H9 (cell line): ENCODE results near the gene SZRD1. TPM values are rescaled to one million over a fixed set of nuclear protein-coding genes. Genes with fewer than 3 reads are reported as not detected.

Experiments
- DNase-seq: peaks from one replicate; pipeline ENCODE4 v3.0.0-alpha.2; 2017
- H2AFZ ChIP-seq: one replicate; pipeline ENCODE4 v1.6.1; 2013; ENCODE audit warnings: mild to moderate bottlenecking, low read length, control low read depth, moderate library complexity
- H2AK5ac ChIP-seq: 2 replicates; pipeline ENCODE4 v1.6.1; 2013; ENCODE audit warnings: low read length, control low read depth, mixed read lengths; ENCODE audit not compliant: insufficient read length
- H2BK120ac ChIP-seq: one replicate; pipeline ENCODE4 v1.6.1; 2013; ENCODE audit warnings: low read depth, mild to moderate bottlenecking, low read length, control low read depth, inconsistent platforms; ENCODE audit not compliant: poor library complexity, severe bottlenecking
- H2BK12ac ChIP-seq: 2 replicates; pipeline ENCODE4 v1.6.1; 2013; ENCODE audit warnings: low read length, control low read depth, mixed read lengths, low read depth; ENCODE audit not compliant: insufficient read length
- H2BK15ac ChIP-seq: 2 replicates; pipeline ENCODE4 v1.6.1; 2013; ENCODE audit warnings: low read depth, low read length, control low read depth
- H2BK20ac ChIP-seq: one replicate; pipeline ENCODE4 v1.6.1; 2013; ENCODE audit warnings: low read depth, mild to moderate bottlenecking, low read length, control low read depth, inconsistent platforms; ENCODE audit not compliant: poor library complexity, severe bottlenecking
- H2BK5ac ChIP-seq: 2 replicates; pipeline ENCODE4 v1.6.1; 2013; ENCODE audit warnings: low read length, control low read depth, mixed read lengths; ENCODE audit not compliant: insufficient read length
- H3K14ac ChIP-seq: 2 replicates; pipeline ENCODE4 v1.6.1; 2013; ENCODE audit warnings: low read length, control low read depth; ENCODE audit not compliant: insufficient read depth
- H3K18ac ChIP-seq: 2 replicates; pipeline ENCODE4 v1.6.1; 2013; ENCODE audit warnings: low read depth, mild to moderate bottlenecking, mixed read lengths, low read length, control low read depth; ENCODE audit not compliant: insufficient read length
- H3K23ac ChIP-seq: 2 replicates; pipeline ENCODE4 v1.6.1; 2013; ENCODE audit warnings: low read length, control low read depth, mixed read lengths, low read depth; ENCODE audit not compliant: insufficient read length
- H3K23me2 ChIP-seq: 2 replicates; pipeline ENCODE4 v1.6.1; 2013; ENCODE audit warnings: low read depth, mild to moderate bottlenecking, mixed read lengths, low read length, control low read depth; ENCODE audit not compliant: insufficient read length, poor library complexity, severe bottlenecking
- H3K27ac ChIP-seq: 2 replicates; pipeline ENCODE4 v1.5.1; 2013; ENCODE audit warnings: low read length, control low read depth, mixed read lengths, low read depth; ENCODE audit not compliant: insufficient read length
- H3K27me3 ChIP-seq: 2 replicates; pipeline ENCODE4 v1.6.1; 2013; ENCODE audit warnings: low read length, control low read depth, inconsistent platforms; ENCODE audit not compliant: insufficient read depth
- H3K4ac ChIP-seq: 2 replicates; pipeline ENCODE4 v1.6.1; 2013; ENCODE audit warnings: low read depth, mild to moderate bottlenecking, control low read depth, inconsistent platforms, low read length, moderate library complexity
- H3K4me1 ChIP-seq: 2 replicates; pipeline ENCODE4 v1.6.1; 2013; ENCODE audit warnings: low read length, control low read depth, inconsistent platforms; ENCODE audit not compliant: insufficient read depth
- H3K4me2 ChIP-seq: 2 replicates; pipeline ENCODE4 v1.6.1; 2013; ENCODE audit warnings: low read length, control low read depth, mixed read lengths; ENCODE audit not compliant: insufficient read length, insufficient read depth
- H3K56ac ChIP-seq: 2 replicates; pipeline ENCODE4 v1.6.1; 2013; ENCODE audit warnings: low read depth, mild to moderate bottlenecking, mixed read lengths, low read length, control low read depth; ENCODE audit not compliant: insufficient read length
- H3K79me1 ChIP-seq: 2 replicates; pipeline ENCODE4 v1.6.1; 2013; ENCODE audit warnings: low read depth, mild to moderate bottlenecking, moderate library complexity, low read length, control low read depth, inconsistent platforms; ENCODE audit not compliant: insufficient read depth, poor library complexity, severe bottlenecking
- H3K79me2 ChIP-seq: 2 replicates; pipeline ENCODE4 v1.6.1; 2013; ENCODE audit warnings: low read length, control low read depth, inconsistent platforms; ENCODE audit not compliant: insufficient read depth
- H3K9ac ChIP-seq: 2 replicates; pipeline ENCODE4 v1.6.1; 2013; ENCODE audit warnings: low read length, control low read depth, mixed read lengths; ENCODE audit not compliant: insufficient read length; ENCODE audit errors: extremely low read depth
- H3K9me3 ChIP-seq: one replicate; pipeline ENCODE4 v1.6.1; 2013; ENCODE audit warnings: low read depth, low read length, inconsistent platforms; ENCODE audit not compliant: control insufficient read depth
- H3T11ph ChIP-seq: one replicate; pipeline ENCODE4 v1.6.1; 2013; ENCODE audit warnings: mild to moderate bottlenecking, low read length, control low read depth, inconsistent platforms
- H4K20me1 ChIP-seq: one replicate; pipeline ENCODE4 v1.6.1; 2013; ENCODE audit not compliant: control insufficient read depth, insufficient read length, insufficient read depth
- H4K5ac ChIP-seq: 2 replicates; pipeline ENCODE4 v1.6.1; 2013; ENCODE audit warnings: low read depth, mild to moderate bottlenecking, mixed read lengths, low read length, control low read depth; ENCODE audit not compliant: insufficient read length
- H4K8ac ChIP-seq: replicated peaks from 2 replicates; pipeline ENCODE4 v1.6.1; 2013; ENCODE audit warnings: low read length, control low read depth, mixed read lengths, low read depth; ENCODE audit not compliant: insufficient read length
- H4K91ac ChIP-seq: 2 replicates; pipeline ENCODE4 v1.6.1; 2013; ENCODE audit warnings: low read depth, mild to moderate bottlenecking, moderate library complexity, mixed read lengths, low read length, control low read depth; ENCODE audit not compliant: insufficient read length
- H3K27ac Mint-ChIP-seq, 3 experiments: 2 replicates in 2 of 3; 3 replicates in 1 of 3; pipeline ENCODE4 v1.8.0; 2020 to 2021; ENCODE audit warnings: mixed read lengths in 3 of 3, mild to moderate bottlenecking in 1 of 3, moderate library complexity in 1 of 3
- H3K27me3 Mint-ChIP-seq: 2 replicates; pipeline ENCODE4 v1.8.0; 2021; ENCODE audit warnings: low read depth, mild to moderate bottlenecking, moderate library complexity, mixed read lengths
- H3K36me3 Mint-ChIP-seq, 3 experiments: 2 replicates in 2 of 3; 3 replicates in 1 of 3; pipeline ENCODE4 v1.8.0; 2020 to 2021; ENCODE audit warnings: low read depth in 3 of 3, mixed read lengths in 3 of 3; ENCODE audit not compliant: insufficient read depth in 1 of 3
- H3K4me1 Mint-ChIP-seq, 2 experiments: 2 replicates each; pipeline ENCODE4 v1.8.0; 2020; ENCODE audit warnings: mixed read lengths in 2 of 2
- H3K4me3 Mint-ChIP-seq, 2 experiments: 2 replicates in 1 of 2; 3 replicates in 1 of 2; pipeline ENCODE4 v1.8.0; 2020 to 2021; ENCODE audit warnings: mild to moderate bottlenecking in 2 of 2, mixed read lengths in 2 of 2, moderate library complexity in 1 of 2
- H3K9me3 Mint-ChIP-seq, 2 experiments: 2 replicates in 1 of 2; 3 replicates in 1 of 2; pipeline ENCODE4 v1.8.0; 2020; ENCODE audit warnings: mild to moderate bottlenecking in 2 of 2, mixed read lengths in 2 of 2, moderate library complexity in 1 of 2
- CTCF ChIP-seq: fragments of 200-600 bp; sonication (generic); conservative IDR thresholded peaks from 3 replicates; pipeline ENCODE4 v1.8.0; 2021; ENCODE audit warnings: antibody characterized with exemption, mild to moderate bottlenecking
- WGBS: extraction: QIAGEN DNeasy Blood & Tissue Kit; methylation state at CpG from one replicate; pipeline ENCODE4 v1.1.7; 2013; ENCODE audit warnings: missing lambda C conversion rate, low lambda C conversion rate, mixed read lengths; ENCODE audit not compliant: insufficient read length; ENCODE audit errors: extremely low coverage; 5-methylcytosine and 5-hydroxymethylcytosine counted together
- total RNA-seq: library from RNA; stranded (reverse); gene quantifications from 2 replicates; pipeline ENCODE4 v1.2.1, GENCODE V29; 2021

SZRD1 gene
- total RNA-seq, 1 experiment from 2014 or later: 118 TPM

GRCh38 chr1:16378443-16378842 is 11.4 kb downstream of the SZRD1 start:
- no peak overlapping the region for H3K4me3 Mint-ChIP-seq
- no peak overlapping the region for H4K91ac ChIP-seq
- H3K36me3 Mint-ChIP-seq: peaks cover 0 to 8% (median 4%) of the 10 kb centered on the region in 3 experiments; a peak in 3 of 7 replicates
- no peak overlapping the region for H3T11ph ChIP-seq
- H3K79me1 ChIP-seq: peaks cover 3% of the 10 kb centered on the region
- no peaks in the 10 kb centered on the region for H3K9me3 ChIP-seq
- no peak overlapping the region for H2AK5ac ChIP-seq
- no peak overlapping the region for H2BK5ac ChIP-seq
- no peak overlapping the region for H2BK120ac ChIP-seq
- no peak overlapping the region for H2BK12ac ChIP-seq
- H3K18ac ChIP-seq: no peak overlapping the region
- peaks cover 51% of the 10 kb centered on the region; the same call in 1 of the 2 replicates for H3K79me2 ChIP-seq
- H3K56ac ChIP-seq: no peak overlapping the region
- H3K4me1 ChIP-seq: no peaks in the 10 kb centered on the region; the same call in 1 of the 2 replicates
- H2AFZ ChIP-seq: no peak overlapping the region
- H3K27me3 ChIP-seq: no peaks in the 10 kb centered on the region
- no peaks in the 10 kb centered on the region for H4K20me1 ChIP-seq
- H4K8ac ChIP-seq: no peak overlapping the region
- no peak overlapping the region for H3K4me2 ChIP-seq
- no peak overlapping the region for H3K14ac ChIP-seq
- H3K9ac ChIP-seq: no peak overlapping the region
- DNase-seq: no peak
- H3K4me1 Mint-ChIP-seq: peaks cover 30 to 33% of the 10 kb centered on the region in 2 experiments
- no peak overlapping the region for H2BK20ac ChIP-seq
- no peak overlapping the region for H3K4ac ChIP-seq
- no peak overlapping the region for H3K27ac ChIP-seq
- no peak overlapping the region for H4K5ac ChIP-seq
- no peak for TF ChIP-seq CTCF
- no peak overlapping the region for H3K27ac Mint-ChIP-seq
- H3K9me3 Mint-ChIP-seq: no peaks in the 10 kb centered on the region; a peak in 1 of 5 replicates
- no peaks in the 10 kb centered on the region for H3K27me3 Mint-ChIP-seq
- no CpG with 5 or more reads among the region's 7 CpGs for WGBS
- no peak overlapping the region for H3K23ac ChIP-seq
- H2BK15ac ChIP-seq: no peak overlapping the region
- H3K23me2 ChIP-seq: no peaks in the 10 kb centered on the region
